EL (cell line): ENCODE data around the gene VDAC1.
A peak's percentile ranks its signal among the peaks of the same experiment; 100 is the strongest.

Experiments used
- DNase-seq: peaks from one replicate; pipeline ENCODE4 v3.0.0-alpha.2; 2016

Gene VDAC1

DNA sequence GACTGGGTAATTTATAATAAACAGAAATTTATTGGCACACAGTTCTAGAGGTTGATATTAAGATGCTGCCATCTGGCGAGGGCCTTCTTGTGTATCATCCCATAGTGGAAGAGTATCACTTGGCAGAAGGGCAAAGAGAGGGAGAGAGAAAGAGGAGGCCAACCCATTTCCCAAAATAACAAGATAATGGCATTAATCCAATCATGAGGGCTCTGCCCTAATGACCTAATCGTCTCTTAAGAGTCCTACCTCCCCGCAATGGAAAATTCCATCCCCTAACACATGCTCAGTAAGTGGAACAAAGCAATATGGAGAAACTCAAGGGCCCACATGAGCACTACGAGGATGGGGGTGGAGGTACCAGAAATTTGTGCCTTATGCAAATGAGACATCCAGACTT, 17.6 kb upstream of the VDAC1 start:
- DNase-seq, result no peak

DNA sequence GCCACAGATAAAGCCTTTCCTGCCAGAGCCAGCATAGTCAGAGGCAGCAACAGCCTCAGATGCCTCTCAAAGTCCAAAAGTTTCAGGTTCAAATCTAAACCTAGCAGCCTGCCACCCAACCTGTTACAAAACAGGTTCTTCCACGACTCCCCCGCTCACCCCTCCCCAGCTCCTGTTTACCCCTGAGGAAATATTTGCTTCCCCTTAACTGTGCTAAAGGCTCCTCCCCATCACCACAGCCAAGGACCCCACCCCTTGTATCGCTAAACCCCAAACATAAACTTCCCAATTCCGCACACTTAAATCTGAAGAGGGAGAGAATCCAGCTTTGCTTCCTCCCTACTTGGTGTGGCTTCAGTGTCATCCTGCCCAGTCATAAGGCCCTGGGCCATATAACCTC, 15.4 kb upstream of the VDAC1 start:
- DNase-seq, result no peak

DNA sequence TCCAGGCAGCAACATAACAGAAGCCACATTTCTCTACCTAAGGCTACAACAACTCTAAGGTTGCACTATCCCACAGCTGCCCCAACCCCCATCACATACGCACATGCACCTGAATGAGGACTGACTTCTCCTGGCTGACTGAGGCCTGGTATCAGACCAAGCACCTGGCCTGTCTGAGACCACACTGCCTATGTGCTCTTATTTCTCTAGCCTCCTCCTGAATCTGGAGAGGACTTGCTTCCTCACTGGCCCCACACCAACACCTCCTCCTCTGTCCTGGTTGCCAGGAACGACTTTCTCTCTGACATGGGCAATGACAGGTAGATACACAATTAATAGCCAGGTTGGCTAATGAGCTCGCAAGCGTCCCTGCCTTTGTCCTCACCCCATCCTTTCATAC, 14.9 kb upstream of the VDAC1 start:
- no peak for DNase-seq

DNA sequence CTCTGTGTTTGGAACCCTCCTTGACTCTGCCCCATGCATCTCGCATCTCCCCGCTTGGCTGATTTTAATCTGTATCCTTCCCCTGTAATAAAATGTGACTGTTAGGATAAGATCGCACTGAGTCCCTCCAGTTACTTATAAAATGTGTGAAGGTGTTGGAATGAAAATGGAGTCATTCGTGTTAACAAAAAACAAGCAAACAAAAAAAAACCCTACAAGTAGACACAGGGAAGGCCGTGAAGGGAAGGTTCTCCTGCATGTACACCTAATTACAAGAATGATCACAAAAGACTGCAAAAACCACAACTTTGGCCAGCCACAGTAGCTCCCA, 14.2 kb upstream of the VDAC1 start:
- DNase-seq, result no peak

DNA sequence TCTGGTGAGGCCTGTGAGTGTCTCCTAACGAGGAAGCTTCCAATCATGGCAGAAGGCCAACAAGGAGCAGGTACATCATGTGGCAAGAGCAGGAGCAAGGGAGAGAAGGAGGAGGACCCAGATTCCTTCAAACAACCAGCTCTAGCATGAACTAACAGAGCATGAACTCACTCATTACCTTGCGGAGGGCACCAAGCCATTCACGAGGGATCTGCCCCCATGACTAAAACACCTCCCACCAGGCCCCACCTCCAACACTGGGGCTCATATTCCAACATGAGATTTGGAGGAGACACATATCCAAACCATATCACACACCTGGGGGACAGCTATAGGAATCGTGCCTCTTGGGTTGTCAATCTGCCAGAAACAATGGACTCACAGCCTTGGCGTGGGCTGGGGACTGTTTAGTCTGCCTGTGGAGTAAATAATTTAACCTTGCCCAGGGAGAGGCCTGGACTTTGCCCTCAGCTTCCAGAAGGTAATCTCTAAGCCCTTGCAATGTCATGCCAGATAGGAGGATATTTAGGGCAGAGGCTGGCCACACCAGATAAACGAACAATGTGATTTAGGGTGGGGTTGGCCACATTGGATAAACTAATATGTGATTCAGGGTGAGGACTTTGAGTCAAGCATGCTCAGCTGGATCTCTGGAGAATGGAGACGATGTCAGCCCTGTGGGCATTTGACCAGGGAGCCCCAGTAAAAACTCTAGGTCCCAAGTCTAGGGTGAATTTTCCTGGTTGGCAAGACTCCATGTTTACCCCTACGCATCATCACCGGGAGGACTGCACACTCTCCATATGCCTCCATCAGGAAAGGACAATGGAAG, 13.6 kb upstream of the VDAC1 start:
- DNase-seq, result no peak

DNA sequence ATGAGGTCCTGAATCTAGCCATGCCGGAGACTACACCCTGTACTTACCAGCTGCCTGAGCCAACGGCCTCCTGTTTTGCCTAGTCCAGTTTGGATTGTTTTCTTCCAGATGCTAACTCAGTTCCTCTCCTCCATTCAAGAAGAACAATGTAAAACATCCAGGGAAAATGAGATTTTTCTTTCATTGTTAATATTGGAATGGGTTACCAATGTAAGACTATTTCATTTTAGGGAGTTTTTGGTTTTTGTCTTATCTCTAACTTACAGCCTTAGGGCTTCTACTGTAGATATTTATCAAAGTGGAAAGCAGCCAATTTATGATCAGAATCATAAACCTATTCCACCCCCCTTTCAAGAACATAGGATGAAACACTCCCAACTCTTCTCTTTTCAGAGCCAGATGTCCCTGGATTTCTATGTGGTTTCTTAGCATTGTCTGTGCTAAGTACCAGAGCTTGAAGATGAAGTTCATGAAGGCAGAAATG, 3.5 kb upstream of the VDAC1 start:
- DNase-seq, result no peak

DNA sequence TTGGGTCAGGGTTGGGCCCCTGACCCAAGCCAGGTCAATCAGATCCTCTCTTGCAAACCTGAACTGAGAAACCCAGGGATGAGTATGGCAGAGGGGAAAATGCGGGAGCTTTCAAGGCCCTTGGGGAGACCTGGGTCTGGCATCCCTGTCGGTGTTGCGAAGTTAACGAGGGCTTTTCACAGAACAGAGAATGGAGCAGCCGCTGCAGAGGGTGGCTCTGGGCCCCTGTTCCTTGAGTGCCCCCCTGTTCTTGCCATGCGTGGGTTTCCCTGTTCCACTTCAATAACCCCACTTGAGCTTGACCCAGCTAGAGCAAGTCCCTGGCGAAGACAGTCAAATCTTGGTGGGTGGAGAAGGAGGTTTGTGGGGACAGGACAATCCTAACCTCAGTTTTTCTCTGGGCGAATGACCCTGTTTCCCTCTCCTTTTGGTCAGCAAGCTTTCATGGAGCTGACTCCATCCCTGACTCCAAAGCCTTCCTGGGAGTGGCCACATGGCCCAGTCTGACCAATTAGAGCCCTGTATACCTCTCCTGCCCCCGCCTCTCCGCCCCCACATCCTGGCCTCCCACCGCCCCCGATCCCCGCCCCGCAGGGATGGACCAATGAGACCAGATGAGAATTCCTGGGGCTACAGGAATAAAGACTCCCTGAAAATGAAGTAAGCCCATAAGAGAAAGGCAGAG, 2.9 kb upstream of the VDAC1 start:
- DNase-seq, result peak; percentile 51

DNA sequence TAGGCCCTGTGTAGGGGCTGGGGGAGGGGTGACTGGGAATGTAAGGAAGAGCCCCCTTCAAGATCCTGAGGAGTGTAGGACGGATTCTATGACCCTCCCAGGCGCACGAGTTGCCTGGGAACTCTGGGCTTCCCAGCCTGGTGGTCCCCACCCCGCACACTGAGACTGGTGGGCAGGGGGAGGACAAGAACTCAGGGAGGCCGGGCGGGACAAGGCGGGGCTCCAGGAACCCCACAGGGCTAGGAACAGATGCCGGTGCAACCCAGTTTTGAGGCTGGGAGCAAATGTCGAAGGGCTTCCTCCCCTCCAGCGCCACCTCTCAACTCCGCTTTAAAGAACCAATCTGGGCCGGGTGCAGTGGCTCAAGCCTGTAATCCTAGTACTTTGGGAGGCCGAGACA, 1.3 kb upstream of the VDAC1 start:
- DNase-seq, result no peak

DNA sequence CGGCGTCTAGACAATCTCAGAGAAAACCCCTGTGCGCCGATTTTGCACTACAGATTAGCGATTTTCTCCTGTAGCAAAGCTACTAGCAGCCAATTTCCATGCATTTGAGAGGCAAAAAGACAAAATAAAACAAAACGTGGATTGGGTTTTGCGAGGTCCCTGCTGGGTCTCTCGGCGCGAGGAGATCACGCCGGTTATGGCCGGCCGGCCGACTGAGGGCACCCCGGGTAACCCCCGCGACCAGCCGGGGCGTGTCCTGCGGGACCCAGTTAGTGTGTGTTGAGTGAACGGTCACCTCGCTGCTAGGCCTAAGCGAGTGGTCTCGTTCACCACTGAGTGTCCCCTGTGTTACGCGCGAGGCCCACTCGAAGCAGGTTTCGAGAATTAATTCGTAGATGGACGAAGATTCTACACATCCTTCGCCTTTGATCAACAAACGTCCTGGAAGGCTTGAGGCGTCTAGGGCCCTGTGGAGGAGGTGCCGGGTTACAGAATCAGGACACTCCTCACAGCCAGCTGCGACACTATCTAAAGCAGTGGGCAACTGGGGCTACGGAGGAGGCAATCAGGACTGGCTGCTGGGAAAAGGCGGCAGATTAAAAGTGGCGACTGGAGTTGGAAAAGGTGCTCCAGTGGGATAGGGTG, 764 bp upstream of the VDAC1 start:
- no peak for DNase-seq

DNA sequence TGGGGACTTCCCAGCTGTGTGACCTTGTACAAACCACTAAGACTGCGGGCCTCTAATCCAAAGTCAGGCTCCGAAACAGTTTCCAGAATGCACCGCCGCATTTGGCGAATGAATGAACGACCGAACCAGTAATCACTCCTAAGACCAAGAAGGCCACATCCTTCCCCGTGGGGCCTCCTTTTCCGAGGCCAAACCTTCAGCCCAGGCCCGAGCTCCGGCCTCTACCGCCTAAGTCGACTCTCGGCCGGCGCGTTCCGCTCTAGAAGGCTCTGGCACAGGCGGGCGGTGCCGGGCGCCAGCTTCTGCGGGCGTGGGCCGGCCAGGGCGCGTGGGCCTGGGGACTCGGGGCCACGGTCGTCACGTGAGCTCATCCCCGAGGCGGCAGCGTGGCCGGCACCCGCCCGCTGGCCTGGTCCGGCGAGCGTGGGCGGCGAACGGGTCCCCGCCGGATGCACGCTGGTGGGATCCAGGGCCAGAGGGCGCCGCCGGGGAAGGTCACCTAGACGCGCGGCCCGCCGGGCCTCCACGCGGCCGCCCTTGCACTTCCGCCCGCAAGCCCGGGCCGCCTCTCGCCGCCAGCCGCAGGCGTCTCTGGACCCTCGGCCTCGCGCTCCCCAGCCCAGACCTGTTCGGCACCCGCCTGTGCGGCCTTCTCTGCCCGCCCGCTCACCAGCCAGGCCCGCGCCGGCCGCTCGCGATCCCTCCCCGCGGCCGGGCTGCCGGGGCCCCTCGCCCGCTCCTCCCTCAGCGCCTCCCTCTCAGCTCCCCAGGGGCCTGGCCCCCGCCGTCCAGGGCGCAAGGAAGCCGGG, 754 bp downstream of the VDAC1 start:
- DNase-seq, result peak; percentile 48

DNA sequence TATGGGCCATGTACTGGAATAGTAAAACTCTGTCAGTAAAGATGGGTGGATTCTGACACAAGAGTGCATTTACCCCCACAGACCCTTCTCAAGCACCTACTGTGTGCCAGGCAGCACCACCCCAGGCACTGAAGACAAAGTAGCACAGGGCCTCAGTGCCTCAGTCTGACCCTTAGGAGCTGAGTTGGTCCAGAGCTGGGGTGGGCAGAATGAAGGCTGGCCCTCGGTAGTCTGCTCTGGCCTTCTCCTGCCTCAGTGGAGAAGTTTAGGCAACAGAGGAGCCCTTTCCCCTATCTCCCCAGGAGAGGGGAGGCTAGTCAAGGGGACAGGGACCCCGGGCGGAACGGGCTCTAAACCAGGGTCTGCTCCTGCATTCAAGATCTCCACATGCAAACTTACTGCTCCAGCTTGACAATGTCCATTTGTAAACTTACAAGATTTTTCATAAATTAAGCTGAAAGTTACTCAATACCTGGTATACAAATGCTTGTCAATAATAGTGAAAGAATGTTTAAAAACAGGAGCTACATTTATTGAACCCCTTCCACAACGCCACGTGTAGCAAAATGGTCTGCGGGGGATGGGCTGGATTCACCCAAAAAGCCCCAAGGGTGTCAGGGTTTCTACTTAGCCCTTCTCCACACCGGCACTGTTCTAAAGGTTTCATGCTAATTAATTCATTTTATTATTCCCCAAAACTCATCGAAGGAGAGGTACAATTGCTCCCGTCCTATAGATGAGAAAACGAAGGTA, 1.5 kb downstream of the VDAC1 start:
- no peak for DNase-seq

DNA sequence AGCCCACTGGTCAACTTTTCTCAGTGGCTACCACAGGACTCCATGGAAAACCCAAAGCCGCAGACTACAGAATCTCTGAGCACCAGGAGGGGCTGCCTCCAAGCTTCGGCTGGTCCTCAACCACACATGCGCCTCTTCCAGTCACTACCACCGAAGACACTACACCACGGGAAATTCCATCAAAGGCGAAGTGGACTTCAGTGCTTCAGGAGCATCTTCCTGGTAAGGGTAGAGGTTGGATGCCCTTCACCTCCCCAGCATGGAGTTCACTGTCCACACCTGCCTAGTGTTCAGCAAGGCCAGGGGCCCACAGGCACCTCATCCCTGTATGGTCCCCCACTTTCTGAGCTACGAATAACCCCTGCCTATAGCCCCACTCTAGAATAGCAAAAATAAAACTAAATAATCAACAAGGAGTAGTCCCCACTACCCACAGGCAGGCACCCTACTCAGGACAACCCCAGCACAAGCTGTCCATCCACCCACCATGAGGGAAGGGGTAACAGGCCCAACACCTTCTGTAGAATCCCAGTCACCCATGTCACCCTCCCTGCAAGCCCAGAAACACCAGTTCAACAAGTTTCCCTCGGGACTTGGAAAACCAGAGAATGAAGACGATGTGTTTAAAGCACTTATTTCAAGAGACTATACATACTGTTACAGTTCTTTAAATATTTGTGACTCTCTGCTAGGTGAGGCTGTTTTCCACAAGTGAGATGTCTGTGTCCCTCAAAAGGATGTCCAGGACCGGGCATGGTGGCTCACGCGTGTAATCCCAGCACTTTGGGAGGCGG, 2.6 kb downstream of the VDAC1 start:
- DNase-seq, result no peak

DNA sequence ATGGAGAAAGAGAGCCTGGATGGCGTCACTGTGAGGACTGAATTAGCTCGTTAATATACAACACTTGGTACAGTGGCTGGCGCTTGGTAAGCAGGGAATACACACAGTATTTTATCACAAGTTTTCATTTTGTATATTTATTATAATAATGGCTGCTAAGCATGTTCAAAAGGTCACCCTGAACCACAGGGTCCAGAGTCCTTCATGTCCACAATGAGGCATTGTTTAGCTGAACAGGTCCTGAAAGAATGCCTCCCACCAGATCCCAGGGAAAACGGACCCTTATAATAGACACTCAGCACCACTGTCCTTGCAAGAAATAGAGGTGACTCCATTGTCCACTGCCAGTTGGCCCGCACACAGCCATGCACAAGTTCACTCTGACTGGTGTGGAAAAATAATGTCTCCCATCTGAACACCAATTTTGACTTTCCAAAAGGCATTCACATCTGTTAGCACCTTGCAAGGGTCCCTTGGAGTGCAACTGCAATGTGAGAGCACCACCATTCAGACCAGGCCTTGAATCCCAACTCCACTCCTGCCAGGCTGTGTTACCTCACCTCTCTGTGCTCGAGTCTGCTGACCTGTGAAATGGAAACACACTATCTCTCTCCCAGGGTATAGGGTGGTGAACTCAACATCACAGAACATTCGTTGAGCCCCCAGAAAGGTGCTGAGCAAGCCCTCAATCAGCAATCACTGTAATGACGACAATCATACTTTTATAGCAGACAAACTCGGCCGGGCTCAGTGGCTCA, 3.9 kb downstream of the VDAC1 start:
- no peak for DNase-seq

DNA sequence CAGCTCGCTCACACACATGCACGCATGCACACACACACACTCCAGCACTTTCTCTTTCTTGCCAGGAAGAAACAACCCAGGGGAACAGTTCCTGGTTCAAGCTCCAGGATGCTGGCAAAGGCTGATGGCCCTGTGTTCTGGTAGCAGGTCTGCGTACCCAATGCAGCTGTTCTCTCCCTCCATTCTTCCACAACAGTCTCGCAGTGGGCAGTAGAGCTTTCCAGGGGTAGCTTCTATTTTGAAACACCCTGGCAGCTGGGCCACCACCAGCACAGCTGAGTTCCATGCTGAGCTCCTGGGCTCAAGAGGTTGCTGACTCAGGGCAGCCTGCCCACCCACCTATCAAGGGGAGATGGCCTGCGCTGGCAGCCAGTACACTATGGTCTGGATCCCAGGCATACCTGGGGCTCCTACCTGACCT, 4.7 kb downstream of the VDAC1 start:
- no peak for DNase-seq

DNA sequence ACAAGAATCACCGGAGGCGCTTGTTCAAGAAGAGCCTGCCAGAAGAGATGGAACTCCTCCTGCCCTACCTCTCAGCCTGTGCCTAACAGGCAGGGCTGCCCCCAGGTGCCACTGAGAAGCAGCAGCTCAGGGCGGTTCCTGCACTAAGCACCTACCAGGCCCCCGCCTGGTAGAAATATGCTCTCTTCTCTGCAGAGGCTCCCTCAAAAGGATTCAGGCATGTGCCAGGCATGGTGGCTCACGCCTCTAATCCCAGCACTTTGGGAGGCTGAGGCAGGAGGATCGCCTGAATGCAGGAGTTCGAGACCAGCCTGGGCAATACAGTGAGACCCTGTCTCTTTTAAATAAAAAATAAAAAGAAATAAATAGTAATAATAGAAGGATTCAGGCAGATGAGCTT, 6.0 kb downstream of the VDAC1 start:
- DNase-seq, result no peak

DNA sequence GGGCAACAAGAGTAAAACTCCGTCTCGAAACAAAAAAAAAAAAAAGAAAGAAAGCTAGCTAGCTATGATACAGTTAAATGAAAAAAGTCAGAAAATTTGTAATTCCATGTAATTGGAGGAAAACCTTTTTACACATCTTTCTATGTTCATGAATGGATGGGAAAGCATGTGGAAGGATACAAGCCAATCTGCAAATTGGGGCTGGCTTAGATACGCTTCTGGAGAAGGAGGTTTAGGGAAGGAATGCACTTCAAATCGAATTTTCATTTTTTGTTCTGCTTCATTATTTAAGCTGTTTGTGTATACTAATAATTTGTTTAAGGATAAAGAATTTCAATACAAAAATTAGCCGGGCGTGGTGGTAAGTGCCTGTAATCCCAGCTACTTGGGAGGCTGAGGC, 6.7 kb downstream of the VDAC1 start:
- DNase-seq, result no peak

DNA sequence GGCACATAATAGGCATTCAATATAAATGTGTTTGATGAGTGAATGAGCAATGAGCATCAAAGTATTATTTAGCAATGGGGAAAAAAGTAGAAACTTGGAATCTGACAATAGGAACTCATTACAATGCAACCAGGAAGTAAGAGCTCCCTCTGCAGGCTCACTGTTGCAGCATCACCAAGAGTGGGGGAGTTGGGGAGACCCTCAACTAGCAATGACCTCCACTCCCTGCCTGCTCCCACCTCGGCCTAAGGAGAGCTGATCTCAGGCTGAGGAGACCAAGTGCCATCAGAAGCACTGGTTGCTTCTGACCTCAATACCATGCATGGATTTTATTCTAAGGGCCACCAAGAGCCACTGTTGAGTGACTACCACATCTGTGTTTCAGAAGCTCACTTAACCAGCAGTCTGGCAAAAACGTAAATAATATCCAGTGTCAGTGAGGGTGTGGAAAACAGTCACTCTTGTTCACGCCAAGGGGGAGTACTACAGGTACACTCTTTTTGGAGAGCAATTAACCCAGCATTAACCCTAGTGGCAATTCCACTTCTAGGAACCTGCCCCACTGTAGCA, 8.0 kb downstream of the VDAC1 start:
- DNase-seq, result no peak

DNA sequence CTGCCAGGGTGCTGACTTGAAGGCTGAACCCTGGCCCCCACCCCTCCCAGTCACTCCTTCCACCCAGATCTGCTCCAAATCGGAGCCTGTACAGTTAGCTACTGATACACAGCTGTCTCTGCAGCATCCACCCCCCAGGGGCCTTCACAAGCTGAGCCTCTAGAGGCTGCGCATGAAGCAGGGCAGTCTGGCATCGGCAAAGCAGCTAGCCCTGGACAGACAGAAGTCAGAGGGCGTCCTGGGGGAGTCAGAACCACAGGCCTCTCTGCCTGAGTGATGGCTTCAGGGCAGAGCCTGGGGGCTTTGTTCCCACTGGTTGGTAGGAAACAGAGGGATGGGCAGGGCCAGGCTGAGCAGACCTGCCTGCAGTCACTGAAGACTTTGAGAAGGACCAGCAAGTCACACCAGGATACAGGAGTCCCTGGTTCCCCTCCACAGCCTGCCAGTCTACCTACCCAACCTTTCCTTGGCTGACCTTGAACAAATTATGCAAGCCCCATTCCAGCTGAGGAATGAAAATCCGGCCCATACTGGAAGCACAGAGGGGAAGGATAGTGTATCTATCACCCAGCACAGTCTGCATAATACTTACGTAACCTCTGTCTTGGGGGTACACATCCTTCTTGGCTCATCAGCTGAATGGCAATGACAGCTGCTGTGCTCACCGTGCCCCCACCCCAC, 8.8 kb downstream of the VDAC1 start:
- no peak for DNase-seq

DNA sequence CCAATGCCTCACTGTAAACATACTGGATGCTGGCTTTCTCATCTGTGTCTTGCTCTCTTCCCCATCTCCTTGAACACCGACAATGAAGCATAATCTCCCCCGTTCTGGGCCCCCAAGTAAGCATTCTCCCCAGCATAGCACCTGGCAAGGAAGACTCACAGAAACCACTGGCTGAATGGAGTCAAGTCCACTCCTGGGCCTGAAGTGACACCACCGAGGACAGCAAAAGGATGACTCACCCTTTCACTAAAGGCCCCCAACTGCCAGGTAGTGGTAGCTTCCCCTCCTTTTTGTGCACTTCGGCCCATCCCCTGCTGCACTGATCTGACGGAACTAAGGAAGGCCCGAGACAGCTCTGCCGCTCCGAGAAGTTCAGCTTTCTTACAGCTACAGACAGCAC, 9.4 kb downstream of the VDAC1 start:
- no peak for DNase-seq

DNA sequence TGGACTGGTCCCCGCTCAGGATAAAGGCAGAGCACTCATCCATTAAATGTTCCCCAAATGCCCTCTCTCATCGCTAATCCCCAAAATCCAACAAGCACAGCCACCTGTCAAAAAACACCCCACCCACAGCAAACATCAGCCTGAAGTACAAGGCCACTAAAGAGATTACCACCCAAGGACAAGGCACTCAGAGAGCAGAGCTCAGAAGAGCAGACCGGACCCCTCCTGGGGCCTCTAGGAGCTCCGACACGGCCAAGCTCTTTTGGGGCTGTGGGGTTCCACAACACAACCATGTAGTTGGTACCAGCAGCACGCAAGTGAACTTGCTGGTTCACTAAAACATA, 9.8 kb downstream of the VDAC1 start:
- no peak for DNase-seq
